Forelimb muscle (tissue), 1 donor: Measurements from ENCODE around the gene DLGAP3. TPM values are rescaled to one million over a fixed set of nuclear protein-coding genes. Genes with fewer than 3 reads are reported as not detected.

Experiments
- DNase-seq: peaks from one replicate; pipeline ENCODE4 v3.0.0-alpha.2; 2013; ENCODE audit warnings: low read depth
- polyA plus RNA-seq: library from polyadenylated mRNA; unstranded; fragments of 120-200 nt; gene quantifications from one replicate; pipeline ENCODE4 v1.2.1, GENCODE V29; 2013; ENCODE audit not compliant: insufficient read length

Gene DLGAP3
- polyA plus RNA-seq, 1 donor: 0.16 TPM

DNA sequence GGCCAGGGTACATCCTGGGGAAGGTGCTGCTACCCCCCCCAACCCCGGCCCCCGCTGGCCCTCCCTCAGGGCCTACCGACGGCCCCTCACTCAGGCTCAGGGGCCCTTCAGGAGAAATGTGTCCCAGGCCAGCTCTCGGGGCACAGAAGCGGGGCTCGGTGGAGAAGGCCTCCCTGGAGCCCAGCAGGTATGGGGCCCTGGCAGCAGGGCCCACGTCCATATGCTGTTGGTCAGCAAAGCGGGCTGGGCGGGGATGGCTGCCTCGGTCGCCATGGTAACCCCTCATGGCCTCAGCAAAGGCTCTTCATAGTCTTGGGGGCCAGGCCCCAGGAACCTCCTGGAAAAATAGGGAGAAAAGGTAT lies 24.4 kb downstream of the DLGAP3 start:
- no peak for DNase-seq

- DNase-seq: no peak
These were observed 25.0 kb downstream of the DLGAP3 start for GRCh38 chr1:34904236-34905097.

GRCh38 chr1:34901919-34902318 lies 27.5 kb downstream of the DLGAP3 start:
- DNase-seq: no peak

DNA sequence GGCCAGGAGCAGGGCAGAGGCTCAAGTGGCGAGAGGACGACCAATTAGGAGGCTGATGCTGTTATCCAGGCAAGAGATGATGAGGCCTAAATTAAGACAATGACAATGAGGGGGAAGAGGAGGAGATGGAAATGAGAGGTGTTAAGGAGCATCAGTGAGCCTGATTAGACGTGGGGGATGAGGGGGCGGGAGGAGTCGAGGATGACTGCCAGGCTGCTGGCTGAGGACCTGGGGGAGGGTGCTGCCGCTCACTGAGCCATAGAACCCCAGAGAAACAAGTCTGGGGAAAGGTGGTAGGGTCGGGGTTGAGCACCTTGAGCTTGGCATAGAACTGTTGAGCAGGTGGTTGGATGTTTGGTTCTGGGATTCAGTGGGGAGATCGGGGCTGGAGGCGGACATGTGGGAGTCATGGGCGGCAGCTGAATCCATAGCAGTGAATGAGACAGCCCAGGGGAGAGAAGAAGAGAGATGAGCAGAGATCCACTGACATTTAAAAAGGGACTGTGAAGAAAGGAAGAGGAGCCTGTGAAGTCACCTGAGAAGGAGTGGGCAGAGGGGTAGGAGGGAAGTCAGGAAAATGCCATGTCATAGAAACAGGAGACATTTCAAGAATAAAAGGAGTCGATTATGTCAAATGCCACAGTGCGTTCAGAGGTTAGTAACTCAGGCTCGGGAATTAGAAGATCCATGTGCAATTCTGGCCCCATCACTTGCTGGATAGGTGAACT lies 28.5 kb downstream of the DLGAP3 start:
- DNase-seq: no peak

GRCh38 chr1:34899906-34900305 lies 29.5 kb downstream of the DLGAP3 start:
- DNase-seq: no peak

DNA sequence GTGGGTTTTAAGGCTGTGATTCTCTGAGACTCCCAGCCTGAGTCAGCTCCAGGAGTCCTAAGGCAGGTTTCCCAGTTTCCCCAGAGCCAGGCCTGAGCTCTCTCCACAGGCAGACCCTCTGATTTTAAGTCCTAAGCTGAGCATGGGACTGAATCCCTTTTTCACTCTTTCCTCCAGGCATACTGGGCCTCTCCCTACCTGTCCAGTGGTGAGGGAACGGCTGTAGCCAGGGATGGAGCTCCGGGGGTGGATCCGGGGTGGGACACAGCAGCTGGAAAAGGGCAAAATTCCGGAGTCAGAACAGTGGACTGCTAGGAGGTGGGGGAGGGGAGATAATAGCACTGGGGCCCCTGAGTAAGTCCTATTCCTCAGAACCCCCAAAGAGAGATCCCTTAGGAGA lies 30.0 kb downstream of the DLGAP3 start:
- no peak for DNase-seq

DNA sequence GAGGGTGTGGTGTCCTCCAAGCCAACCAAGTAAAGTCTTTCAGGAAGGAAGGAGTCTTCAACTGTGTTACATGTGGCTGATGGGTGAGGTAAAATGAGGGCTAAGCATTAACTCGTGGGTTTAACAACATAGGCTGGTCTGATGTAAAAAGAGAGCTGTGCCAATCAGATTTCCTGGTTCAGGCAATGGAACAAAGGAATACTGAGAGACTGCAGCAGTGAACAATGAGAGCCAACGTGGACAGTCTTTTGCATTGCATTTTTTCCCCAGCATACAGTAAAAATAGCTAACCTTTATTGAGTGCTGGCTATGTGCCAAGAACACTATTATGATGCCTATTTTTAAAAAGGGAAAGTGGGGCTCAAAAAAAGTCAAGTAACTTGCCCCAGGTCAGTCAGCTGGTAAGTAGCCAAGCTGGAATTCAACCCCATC lies 31.1 kb downstream of the DLGAP3 start:
- DNase-seq: no peak

DNA sequence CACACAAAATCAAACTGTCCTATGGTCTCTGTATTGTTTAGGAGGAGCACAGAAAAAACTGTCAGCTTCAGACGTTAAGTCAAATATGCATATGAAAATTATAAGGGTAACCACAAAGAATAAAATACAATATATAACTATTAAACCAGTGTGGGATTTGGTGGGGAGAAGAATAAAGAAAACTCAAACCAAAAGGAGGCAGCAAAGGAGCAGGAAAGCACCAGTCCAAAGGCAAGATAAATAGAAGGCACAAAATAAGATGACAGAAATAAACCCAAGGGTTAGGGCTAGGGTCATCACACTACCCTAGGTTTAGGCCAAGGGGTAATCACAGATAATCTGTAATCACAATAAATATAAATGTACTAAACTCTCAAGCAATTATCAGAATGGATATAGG lies 32.8 kb downstream of the DLGAP3 start:
- DNase-seq: no peak

DNA sequence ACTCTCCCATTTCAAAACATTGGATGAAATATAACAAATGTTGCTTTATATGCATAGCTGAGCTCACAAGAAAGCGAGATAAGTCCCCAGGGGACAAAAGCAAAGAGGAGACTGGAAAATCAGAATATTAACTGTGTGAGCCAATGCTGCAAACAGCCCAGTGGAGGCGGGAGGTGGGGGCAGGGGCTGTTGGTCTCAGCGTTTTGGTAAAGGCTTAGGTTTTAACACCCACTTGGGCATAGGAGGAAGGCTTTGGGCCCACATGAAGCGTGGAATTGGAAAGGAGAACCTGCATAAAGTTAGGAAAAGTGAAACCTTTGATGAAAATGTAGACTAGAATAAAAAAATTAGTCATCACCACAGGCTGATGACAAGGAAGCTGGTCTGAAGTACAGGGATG lies 39.7 kb downstream of the DLGAP3 start:
- DNase-seq: no peak

DNA sequence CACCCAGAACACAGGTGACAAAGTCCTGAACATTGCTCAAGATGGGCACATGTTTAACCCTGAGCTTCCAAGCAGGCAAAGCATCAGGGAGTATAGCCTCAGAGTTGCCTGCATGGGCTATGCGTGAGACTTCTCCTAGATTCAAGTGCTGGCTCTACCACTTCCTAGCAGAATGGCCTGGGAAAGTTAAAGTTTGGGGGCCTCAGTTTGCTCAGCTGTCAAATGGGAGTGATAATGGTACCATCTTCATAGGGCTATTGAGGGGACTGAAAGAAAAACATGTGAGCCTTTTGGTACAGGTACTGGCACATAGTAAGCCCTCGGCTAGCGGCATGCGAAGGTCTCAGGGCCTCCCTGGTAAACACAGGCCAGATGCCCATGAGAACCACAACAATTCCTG lies 41.9 kb downstream of the DLGAP3 start:
- no peak for DNase-seq

DNA sequence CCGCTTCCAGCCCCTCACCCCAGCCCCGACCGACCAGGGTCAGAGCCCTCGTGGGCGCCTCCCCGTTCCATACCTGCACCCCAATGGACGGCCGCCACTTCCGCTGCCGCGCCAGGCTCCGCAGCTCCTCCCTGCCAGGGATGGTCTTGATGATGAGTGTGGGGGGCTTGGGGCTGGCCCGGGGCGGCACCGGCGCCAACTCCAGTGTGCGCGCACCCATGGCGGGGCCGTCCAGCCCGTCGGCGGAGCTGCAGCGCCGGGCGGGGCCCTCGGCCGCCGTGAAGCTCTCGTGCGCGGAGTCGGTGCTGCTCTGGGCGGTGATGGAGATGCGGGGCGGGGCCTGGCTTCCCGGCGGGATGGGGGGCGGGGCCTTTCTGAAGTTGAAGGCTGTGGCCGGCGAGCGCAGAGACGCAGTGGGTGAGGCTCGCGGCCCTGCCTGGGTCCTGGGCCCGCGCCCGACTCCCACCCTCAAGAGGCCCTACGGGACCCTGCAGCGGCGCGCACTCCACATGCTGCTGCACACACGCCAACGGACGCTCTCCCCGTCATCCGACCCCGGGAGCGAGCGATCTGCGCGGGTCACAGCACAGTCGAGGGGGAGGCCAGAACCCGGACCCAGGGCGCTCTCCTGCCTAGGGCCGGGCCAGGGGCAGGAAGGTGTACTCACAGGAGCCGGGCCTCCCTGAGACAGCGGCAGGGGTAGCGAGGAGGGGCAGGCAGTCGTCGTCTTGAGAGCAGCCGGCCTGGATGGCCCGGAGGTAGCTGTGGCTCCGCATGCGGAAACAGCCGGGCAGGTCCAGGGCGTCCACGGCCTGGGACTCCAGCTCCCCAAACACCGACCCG lies 43.8 kb downstream of the DLGAP3 start:
- no peak for DNase-seq

- no peak for DNase-seq
These were observed 44.5 kb downstream of the DLGAP3 start for GRCh38 chr1:34884961-34885360.

- no peak for DNase-seq
These were observed 44.9 kb downstream of the DLGAP3 start for GRCh38 chr1:34884536-34884935.

DNA sequence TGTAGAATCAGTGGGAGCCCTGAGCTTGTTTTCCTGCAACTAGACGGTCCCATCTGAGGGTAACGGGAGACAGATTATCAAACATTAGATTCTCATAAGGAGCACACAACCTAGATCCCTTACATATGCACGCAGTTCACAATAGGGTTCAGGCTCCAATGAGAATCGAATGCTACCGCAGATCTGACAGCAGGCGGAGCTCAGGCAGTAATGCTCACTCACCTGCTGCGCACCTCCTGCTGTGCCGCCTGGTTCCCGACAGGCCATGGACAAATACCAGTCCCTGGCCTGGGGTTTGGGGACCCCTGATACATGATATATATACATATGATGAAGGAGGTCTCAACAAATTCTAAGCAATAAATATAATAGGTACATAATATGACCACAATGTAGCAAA lies 50.2 kb downstream of the DLGAP3 start:
- DNase-seq: no peak

DNA sequence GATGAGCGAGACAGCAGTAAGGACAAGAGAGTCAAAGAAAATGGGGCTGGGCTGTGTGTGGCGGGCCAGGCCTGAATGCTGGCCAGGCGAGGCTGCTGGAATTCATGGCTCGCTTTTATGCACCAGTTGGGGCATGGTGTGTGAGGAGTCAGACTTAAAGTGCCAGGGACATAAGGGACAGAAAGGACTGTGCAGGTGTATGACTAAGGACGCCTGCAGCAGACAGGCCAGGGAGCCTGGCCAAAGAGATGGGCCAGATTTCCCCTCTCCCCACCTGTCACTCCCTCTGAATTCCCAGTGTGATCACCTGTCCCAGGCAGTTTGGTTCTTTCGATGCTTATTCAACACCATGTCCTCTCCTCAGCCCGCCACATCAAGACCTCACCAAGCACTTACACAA lies 53.0 kb downstream of the DLGAP3 start:
- no peak for DNase-seq

DNA sequence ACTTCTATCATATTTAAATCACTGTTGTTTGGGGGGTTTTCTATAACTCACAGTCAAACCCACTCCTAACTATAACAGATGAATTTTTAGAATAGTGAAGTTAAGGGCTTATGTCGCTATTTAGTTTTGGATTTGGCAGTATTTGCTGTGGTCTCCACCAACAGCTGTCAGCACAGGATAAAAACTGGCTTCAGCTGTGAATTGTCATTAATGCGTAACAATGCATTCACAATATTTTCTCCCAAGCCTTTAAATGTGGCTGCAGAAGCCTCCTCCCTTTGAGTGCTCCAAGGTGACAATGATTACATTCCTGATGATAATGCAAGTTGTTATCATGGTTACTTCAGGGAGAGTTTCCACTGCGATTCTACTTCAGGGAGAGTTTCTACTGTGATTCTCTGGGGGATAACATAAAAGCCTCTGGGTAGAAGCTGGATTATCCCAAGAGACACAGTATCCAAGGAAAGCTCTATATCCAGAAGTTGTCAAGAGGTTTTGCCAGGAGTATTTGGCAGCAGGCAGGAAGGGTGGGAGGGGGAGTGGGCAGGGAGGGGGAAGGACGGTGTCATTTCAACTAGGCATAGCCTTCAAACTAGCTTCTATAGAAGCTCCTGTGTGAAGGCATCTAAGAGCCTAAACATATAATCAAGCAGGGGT lies 55.0 kb downstream of the DLGAP3 start:
- DNase-seq: no peak

DNA sequence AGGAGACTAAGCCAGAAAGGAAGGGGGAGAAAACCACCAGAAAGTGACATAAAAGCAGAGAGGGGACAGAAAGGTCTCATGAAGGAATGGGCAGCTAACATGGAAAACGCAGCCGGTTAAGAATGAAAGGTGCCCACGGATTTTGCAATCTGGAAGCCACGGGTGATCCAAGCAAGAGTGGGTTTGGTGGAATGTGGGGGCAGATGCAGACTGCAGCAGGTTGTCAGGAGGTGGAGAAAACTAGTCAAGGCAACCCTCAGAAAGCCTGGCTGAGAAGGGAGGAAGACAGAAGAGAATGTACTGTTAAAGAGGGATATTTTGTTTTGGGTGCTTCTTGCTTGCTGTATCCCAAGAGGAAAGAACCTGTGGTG lies 57.3 kb downstream of the DLGAP3 start:
- DNase-seq: no peak

GRCh38 chr1:34871443-34872132 lies 57.9 kb downstream of the DLGAP3 start:
- no peak for DNase-seq

DNA sequence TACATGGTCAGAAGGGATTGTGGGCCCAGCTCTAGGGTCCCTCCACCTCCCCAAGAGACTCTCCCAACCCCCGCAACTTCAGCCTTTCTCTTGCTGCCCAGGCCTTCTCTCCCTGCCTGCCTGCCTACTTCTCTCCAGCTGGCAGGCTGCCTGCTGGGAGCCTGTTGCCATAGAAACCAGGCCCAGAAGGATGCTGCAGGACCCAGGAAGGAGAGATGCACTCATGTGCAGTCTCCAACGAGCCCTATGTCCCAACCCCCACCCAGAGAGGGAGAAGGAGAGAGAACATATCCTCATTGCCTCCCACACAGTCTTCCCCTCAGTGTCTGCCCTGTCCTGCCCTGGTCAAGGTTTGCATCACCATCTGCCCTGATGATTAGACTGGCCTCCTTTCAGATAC lies 59.1 kb downstream of the DLGAP3 start:
- no peak for DNase-seq

DNA sequence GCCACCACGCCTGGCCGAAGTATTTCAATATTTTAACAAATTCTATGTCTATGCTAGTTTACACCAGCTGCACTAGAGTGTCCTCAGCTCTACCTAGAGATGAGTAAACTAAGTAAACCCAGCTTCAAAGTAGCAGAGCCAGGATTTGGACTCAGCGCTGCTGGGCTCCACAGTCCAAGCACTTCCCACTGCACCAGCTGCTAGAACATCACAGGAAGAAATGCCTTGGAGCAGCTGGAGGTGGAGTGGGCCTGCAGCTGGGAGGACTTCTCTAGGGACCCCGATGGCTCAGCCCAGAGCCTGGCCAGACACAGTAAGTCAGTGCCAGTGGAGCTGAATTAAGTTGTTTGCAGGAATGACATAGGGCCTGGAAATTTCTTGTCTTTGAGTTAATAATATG lies 59.7 kb downstream of the DLGAP3 start:
- DNase-seq: no peak
